GM21825 (cell line): ENCODE results near the gene VTN.
A peak's percentile ranks its signal among the peaks of the same experiment; 100 is the strongest.

ENCODE experiments used
- ATAC-seq: cut with Tn5 transposase; IDR thresholded peaks from one replicate; pipeline ENCODE4 v1.9.1; 2021; ENCODE audit warnings: mild to moderate bottlenecking, moderate library complexity; ENCODE audit not compliant: unreplicated experiment

Gene VTN

DNA sequence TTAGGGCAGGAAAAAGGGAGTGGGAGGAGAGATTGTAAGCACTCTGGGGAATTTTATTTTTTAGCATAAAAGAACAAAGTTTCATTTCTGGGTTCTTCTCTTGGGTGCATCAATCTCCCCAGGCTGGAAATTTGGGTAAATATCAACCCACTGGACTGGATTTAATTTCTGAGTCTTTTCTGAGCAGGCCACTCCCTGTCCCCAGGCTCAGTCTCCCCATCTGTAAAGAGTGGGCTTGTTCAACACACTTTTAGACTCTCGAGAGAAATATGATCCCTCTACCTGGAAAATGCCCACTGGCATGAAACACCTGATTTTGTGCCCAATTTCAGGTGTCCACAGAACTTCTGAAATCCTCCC, 617 bp upstream of the VTN start:
- ATAC-seq, result no peak

DNA sequence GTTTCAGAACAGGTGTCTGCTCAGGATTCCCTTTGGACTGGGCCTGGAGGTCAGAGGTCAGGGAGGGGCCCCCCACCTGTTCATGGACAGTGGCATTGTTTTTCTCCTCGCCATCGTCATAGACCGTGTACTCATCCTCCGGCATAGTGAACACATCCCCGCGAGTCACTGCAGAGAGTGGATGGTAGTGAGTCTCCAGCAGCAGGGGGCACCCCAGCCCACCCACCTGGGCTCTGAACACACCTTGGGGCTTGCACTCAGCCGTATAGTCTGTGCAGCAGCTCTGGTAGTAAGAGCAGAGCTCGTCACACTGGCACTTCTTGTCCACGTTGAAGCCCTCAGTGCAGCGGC, 448 bp downstream of the VTN start:
- ATAC-seq, result no peak

DNA sequence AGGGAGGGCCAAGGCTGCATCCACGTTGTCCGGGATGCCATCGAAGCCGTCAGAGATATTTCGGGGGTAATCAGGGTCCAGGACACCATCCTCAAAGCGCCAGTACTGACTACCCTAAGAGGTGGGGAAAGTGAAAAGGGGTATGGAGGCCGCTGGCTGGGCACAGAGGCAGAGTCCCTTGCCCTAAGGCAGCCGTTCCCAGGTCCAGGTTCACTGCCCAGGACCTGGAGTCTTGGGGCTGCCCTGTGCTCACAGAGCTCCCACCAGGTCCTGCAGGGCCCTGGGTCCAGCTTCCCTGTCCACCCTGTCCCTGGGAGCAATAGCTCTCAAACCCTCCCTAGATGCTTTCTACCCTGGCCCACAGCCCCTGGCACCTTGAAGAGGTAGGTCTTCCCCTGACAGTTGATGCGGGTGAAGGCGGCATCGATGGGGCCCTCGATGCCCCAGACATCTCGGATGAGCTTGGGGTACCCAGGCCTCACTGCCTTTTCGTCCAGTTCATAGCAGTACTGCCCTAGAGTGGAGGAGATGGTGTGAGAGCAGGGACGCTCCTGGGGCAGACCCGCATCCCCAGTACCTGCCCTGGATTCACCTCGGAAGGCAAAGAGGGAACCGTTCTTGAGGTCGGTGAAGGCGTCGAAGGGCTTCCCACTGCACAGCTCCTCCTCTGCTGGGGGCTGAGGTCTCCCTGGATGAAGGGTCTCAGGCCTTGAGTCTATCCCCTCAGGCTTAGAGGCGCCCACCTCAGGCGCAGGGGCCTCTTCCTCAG, 1.0 kb downstream of the VTN start:
- ATAC-seq, result no peak

DNA sequence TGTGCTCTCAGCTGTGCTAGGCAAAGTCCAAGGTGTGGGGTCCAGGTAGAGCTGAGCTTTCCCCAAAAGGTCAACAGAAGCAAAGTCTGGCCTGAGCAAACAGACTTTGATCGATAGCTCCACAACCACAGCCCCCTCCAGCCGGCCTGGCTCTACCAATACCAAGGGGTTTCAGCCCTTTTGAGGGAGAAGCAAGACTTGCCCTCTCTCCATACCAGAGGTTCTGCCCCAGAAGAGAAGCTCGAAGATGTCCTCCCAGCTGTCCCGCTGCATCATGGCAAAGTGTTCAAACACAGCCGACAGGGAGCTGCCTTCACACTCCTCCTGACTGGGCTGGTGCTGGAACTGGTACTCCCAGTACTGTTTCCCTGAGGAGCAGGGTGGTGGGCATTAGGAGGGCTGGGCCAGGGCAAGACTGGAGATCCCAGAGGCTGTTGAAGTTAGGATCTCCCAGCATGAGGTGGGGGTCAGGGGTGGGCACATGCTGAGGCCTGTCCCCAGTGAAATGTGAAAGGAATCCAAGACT, 1.7 kb downstream of the VTN start:
- no peak for ATAC-seq

DNA sequence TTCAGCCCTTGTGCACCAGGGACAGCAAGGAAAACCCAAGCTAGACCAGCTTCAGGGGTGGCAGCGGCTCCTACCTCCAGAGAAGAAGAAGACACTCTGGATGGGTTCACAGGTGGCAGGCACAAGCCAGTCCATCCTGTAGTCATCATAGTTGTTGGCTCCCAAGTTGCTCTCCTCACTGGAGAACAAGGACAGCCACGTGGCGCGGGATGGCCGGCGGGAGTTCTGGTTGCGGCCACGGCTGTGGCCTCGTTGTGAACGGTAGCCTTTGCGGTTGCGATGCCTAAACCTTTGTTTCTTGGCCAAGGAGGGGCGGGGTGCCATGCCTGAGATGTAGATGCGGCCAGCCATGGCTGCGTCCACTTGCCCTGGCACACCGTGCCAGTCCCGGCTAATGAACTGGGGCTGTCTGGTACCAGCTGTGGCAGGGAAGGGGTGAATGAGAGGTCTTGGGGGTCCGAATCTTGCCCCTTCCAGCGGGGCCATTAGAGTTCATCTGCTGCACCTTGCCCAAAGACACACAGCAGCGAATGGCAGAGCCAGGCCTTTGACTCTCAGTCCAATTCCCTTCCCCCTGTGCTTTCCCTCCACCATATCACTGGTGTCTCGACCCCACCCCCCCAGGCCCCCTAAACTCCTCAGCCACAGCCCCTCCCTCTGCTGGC, 2.3 kb downstream of the VTN start:
- no peak for ATAC-seq

DNA sequence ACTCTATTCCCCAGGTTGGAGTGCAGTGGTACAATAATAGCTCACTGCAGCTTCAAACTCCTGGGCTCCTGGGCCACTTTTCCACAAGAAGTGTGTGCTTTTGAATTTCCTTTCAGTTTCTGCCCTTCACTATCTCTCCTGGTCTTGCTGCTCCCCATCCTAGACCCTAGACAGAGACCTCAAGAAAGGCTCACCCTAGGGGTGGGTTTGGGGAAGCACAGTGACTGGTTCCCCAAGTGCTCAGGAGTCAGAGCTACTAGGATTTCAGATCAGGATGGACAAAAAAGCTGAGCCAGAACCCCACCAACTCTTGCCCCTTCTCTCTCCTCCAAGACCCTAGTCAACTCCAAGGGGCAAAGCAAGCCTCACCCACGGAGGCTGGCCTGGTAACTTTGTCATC, 3.5 kb downstream of the VTN start:
- no peak for ATAC-seq

DNA sequence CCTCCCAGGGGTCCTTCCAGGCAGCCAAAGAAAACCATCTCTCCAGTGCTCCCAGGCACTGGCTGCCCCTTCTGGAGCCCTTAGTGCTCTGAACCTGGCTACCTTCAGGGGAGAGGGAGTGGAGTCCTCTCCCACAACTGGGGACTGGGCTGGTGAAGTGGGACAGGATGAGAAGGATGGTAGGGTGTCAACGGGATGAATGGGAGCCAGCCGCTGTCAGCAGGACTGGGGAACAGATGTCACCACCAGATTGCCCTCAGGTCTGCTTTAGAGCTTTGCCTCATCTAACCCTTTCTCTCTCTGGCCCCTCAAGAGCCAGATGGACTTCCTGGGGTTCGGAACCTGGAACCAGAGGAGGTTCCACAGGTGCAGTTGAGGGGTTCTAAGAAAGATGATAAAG, 4.6 kb downstream of the VTN start:
- ATAC-seq, result no peak

DNA sequence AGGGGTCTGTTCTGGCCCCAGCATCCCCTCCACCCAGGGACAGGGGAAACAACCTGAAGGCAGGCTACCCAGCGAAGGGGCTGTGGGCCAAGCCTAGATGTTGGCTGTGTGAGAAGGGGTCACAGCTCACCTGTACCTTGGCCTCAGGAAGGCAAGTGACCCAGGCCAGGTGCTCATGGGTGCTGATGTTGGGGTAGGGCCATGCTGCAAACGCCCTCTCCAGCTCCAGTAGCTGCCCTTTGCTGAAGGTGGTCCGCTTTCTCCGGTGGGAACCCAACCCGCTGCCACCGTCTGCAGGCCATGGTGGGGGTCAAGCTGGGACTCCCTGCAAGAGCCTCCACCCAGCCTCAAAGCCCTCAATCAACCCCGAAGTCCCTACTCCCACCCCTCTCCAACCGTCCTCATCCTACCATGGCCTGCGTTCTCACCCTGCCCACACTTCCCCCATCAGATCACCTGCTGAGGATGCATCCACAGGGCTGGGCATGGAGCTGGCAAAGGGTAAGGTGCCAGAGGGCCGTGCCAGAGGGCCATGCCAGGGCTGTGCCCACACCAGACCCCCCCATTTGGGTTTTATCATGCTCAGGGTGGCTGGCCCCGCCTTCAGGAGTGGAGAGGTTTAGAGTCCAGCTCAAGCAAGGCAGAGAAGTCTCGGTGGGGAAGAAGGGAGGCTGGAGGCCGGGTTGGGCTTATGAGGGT, 5.3 kb downstream of the VTN start, which contains the start of gene SEBOX:
TSS of gene SEBOX (minus strand) at position 535 of the 699 bp plus-strand sequence. CDS start at position 487, 48 bp downstream.
- no peak for ATAC-seq

DNA sequence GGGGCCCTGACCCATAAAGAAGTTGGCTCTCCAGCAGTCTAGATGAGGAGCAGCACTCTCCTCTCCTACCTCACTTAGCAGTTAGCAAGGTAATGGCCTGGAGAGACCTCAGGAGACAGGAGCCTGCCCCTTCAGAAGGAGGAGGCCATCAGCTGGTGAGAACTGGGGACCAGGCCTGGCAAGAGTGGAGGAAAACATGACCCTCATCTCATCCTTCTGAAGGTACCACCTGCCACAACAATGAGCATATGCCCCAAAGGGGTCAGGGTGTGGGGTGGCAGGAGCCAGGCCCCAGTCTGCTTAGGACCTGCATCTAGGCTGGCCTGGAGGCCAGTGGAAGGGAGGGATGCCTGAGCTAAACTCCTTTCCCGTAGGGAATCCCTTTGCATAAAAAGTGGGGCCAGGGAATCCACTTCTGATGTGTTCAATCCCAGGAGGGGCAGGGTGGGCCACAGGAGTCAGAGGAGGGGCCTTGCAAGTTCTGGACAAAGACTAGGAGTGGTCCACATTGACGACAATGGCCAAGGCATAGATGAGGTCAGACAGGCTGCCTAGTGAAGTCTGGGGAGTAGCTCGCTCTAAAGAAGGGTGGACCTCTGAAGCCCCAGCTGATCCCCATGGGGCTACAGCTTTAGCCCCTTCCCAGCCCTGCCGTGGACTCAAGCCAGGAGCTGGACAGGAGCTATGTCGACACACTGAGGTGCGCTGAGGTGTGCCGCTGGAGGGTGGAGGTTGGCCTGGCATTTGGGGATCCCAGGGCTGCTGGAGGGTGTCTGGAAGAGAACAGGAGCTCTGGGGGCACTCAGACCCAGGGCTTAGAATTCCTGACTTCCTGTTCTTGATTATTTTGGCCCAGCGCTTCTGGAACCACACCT, 6.1 kb downstream of the VTN start:
- ATAC-seq, result no peak

DNA sequence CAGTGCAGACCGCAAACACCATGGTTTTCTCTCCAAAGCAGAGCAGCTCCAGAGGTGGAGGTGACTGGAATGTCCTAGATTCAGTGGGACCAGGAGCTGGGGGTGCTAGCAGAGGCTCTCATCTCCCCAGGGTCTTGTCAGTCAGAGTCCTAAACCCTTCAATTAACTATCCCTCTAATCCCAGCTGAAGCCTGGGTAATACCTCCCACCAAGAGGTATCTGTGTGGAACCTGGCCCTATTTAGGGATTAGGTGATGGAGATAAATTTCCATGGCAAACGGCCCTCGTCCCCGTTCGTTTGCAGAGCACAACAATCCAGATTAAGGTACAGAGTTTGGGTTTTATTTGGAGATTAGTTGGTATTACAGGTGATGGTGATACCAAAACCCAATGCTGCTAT, 6.9 kb downstream of the VTN start:
- no peak for ATAC-seq

DNA sequence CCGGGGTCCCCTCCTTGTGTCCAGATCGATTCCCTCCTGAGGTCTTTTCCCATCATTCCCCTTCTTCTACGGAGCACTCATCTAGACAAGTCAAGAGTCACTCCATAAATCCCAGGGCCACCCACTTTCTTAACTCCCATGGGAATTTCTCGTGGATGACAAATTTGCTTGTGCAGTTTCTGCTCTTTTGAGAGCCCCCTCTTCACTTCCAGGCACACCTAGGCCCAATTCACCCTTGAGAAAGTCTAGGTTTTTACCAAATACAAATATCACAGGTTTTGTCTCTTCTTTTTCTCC, 12.3 kb downstream of the VTN start:
- ATAC-seq, result no peak

DNA sequence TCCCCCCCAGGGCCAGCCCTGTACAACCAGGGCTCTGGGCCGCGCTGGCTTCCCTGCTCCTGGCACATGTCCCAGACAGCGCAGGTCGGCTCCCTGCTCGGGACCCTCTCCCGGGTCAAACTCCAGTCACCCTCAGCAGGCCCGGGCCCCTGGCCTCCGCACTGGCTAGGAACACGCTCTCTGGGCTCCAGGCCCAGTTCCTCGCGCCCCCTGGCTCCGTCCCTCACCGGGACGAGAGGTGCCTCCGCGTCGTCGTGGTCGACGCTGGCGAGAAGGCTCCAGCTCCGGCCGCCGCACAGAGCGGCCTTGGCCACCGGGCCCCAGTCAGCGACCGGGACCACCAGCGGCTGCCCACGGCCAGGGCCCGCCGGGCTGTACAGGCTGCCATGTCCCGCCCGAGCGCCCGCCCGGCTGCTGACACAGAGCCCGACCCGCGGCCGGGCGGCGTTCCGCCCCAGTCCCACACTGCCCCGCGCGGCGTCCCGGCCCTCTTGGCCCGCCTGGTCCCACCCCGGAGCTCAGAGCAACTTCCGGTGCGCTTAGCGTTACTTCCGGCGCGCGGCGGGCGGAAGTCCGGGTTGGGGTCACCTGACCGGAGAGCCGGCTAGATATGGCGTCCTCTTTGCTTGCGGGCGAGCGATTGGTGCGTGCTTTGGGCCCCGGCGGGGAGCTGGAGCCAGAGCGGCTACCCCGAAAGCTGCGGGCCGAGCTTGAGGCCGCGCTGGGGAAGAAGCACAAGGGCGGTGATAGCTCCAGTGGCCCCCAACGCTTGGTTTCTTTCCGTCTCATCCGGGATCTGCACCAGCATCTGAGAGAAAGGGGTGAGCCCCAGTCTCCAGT, 12.8 kb downstream of the VTN start, which contains the start of gene POLDIP2:
TSS of gene POLDIP2 (minus strand) at position 467 of the 840 bp plus-strand sequence. CDS start at position 388, 79 bp downstream.
- ATAC-seq, result peak; percentile 92

DNA sequence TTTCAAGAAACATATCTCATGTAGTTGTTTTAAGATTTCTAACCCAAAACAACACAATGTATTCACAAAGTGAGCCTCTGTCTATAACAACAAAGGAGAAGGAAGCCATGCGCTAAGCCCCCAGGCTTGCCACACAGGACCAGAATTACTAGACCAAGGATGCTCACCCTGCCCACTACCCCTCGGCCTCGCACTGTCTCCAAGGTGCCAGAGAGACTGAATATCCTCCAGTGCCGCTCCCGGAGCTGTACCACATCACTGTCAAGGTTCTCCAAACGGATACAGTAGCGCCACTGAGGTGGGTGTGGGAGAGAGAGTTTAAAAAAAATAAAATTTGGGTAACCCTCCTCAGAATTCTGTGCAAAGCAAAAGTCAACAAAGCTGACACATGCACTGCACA, 19.8 kb downstream of the VTN start:
- no peak for ATAC-seq

DNA sequence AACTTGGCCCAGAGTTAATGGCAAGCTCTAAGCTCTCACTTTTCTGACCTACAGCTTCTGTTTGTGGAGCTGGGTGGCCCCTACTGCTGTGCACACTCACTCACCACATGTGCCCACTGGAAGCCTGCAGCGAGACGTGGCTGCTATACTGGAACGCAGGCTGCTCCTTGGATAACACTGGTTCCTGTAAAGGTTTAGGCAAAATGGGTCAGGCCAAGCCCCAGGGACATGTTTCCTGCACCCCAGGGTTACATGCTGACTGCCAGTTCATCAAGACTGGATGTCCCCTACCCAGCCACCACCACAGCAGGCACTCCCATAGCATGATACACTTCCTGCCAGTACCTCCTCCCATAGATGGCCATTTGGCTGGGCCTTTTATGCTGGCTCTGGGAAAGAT, 21.1 kb downstream of the VTN start:
- no peak for ATAC-seq

DNA sequence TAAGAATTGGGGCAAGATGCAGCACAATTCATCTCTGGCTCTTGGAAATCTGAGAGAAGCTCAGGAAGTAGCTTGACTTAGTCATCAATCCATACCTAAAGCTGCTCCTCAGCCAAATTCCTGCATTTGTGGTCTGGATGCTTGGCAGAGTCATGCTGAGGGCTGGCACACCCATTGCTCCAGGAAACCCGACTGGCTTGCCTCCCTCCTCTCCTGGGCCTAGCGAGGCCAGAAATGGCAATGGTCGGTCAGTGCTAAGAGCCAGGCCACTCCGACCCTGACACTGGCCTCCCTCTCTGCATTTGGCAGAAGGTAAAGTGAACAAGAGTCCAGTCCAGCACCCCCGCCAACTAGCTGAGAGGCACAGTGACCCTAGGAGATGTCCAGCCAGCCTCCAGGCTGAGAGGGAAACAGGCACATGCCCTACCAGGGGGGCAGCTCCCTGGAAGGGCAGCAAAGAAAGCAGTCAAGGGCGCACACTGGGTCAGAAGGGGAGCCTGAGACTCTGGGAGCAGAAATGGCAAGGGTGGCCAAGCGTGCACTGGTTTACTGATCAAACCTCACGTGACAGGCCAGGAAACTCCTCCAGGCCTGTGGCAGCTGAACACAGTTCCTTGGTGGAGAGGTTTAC, 22.7 kb downstream of the VTN start:
- no peak for ATAC-seq

DNA sequence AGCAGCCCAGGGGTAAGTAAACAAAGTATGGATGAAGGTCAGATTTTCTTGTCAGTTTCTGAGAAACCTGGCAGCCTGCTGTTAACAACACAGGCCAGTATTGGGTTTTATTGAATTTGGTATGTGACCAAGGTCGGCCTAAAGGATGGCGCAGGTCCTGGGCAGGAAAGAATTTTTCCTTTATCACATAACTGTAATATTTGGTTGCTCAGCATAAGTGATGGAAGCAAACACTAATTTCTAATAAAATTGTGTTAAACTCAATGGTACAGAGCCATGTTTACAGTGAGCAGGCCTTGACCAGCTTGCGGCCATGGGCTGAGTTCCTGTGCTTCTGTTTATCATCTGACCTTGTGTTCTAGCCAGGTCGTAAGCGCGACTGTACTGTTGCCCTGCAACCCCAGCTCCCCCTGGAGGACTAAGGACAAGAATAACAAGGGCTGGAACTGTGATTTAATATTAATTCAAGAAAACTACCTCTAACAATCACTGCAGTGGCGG, 23.3 kb downstream of the VTN start:
- no peak for ATAC-seq

DNA sequence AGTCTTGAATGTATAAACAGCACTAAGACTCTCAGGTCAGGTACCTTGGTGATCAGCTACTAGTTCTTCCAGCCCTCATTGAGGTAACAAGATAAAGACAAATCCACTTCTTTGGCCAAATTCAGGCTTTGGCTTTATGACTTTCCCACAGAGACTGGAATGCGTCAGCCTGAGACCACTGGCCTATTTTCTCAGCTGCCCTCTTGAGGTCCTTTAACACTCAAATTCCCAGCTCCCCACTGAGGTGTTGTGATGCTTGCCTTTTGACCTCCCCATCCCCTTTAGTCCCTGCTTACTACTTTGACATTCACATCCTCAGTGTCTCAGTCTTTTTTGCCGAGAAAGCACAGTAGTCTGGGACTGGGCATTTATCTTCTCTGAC, 23.9 kb downstream of the VTN start:
- ATAC-seq, result no peak

DNA sequence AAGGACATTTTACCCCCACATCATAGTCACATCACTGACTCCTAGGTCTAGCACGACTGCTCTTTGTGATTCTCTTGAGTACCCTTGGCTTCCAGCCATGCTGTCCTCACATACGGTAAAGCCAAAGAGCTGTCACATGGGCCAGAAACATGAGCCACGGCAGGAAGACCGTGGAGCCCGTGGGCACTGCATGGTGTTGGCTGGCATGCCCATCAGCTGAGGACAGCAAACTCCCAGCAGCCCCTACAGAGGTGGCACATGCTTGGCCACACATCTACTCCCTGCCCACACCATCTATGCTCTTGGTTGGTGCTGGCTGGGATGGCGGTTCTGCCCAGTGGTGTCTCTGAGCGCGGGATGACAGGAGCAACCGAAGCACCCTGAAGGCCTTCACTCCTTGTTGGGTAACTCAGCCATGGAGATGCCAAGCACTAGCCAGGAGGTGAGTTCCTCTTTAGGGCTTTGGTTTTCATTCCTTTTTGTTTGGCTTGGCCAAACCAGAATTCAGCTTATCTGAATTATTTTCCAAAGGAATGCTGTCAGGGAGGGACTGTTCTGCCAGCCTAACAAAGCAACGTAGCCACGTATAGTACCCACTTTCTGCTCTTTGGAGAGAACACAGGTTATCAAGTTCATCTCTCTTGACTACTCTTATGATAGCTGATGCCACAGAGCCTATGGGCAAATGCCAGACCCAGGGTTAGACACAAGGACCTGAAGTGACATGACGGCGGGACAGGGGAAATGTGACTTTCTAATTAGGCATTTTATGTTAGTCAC, 24.5 kb downstream of the VTN start:
- ATAC-seq, result no peak

DNA sequence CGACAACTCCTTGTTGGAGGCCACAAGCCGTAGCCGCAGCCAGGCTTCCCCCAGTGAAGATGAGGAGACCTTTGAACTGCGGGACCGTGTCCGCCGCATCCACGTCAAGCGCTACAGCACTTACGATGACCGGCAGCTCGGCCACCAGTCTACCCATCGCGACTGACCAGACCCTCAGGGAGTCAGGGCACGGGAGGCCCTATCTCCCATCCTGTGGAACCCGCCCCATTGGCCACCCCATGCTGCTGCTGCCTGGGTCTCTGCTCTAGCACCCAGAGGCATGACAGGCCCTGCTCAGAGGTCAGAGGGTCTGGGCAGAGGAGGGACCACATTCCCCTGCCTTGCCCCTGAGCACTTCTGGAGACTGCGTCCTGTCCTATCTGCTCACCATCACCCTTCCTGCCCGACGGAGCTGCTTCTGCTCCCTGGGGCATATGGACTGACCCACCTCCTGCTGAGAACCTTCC, 25.6 kb downstream of the VTN start:
- no peak for ATAC-seq
